ENCODE results near the gene VAMP3.

VAMP3 gene

DNA sequence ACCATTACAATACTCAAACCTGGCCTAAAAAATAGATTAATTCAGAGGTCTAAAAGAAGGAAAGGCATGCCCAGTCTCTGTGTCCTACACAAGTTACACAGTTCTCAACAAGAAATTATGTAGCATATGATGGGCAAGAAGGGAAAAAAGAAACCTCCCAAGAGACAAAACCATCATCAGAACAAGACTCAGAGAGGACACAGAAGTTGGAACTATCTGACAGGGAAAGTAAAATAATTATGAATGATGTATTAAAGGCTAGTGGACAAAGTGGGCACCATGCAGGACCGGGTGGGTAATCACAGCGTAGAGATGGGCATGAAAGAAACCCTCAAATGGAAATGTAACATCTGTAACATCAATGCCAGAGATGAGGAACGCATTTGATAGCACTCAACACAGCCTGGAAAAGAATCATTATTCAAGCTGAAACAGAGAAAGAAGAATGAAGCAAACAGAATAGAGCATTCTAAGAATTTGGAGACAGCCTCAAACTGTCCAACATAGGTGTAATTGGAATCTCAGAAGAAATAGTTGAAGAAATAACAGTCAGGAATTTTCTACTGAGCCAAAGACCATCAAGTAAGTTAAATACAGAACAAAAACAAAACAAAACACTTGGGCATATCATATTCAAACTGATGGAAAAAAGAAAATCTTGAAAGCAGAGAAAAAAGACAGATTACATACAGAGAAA, 42.7 kb downstream of the VAMP3 start:
- H3K27ac Mint-ChIP-seq: no peak overlapping the region
- no peaks in the 10 kb centered on the region for H3K4me1 Mint-ChIP-seq (ENCODE audit: low read depth)
- H3K4me3 Mint-ChIP-seq: no peak overlapping the region
- H3K36me3 Mint-ChIP-seq (ENCODE audit: low read depth): peaks cover 9% of the 10 kb centered on the region
- peaks cover 22% of the 10 kb centered on the region for H3K9me3 Mint-ChIP-seq
- no peaks in the 10 kb centered on the region for H3K27me3 Mint-ChIP-seq (ENCODE audit: low read depth)

DNA sequence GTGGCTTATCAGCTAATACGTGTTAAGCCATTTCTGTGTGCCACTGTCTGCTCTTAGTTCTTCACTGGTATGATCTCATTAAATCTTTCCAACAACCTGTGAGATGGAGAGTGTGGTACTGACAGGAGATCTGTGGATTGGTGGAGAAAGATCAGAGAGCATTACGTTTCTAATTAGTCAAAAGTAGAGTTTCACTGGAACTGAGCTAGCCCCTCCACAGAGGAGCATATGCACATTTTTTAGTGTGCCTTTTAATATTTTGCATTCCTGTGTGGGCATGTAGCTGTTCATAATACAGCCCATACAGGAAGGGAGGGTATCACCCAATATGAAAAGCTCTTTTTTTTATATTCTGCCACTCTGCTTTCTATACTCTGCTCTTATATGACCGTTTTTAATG, 50.2 kb downstream of the VAMP3 start:
- Mint-ChIP-seq H3K27ac (no peak overlapping the region), H3K4me1 (ENCODE audit: low read depth) (no peaks in the 10 kb centered on the region), H3K27me3 (ENCODE audit: low read depth) (no peaks in the 10 kb centered on the region), H3K4me3 (no peak overlapping the region), H3K9me3 (no peaks in the 10 kb centered on the region), H3K36me3 (ENCODE audit: low read depth) (no peaks in the 10 kb centered on the region)

DNA sequence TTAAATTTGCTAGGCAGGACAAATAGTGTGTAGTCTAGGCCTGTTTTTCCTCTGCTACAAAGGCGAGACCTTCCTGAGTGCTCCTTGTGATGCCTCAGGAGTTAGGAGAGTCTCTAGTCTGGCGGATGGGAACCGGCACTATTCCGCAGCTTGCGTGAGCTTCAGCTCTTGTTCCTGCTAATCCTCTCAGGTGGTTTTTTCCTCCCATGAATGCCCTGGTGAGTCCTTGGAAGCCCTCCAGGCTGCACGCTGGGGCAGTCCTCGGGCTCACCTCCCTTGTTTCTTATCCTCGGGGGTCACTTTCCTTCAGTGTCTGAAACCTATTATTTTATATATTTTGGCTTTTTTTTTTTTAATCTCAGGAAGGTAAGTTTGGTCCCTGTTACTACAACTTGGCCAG, 53.6 kb downstream of the VAMP3 start:
- Mint-ChIP-seq H3K4me1 (ENCODE audit: low read depth) (peaks cover 1% of the 10 kb centered on the region), H3K27ac (no peak overlapping the region), H3K36me3 (ENCODE audit: low read depth) (peaks cover 6% of the 10 kb centered on the region), H3K4me3 (no peak overlapping the region), H3K9me3 (no peaks in the 10 kb centered on the region), H3K27me3 (ENCODE audit: low read depth) (no peaks in the 10 kb centered on the region)

DNA sequence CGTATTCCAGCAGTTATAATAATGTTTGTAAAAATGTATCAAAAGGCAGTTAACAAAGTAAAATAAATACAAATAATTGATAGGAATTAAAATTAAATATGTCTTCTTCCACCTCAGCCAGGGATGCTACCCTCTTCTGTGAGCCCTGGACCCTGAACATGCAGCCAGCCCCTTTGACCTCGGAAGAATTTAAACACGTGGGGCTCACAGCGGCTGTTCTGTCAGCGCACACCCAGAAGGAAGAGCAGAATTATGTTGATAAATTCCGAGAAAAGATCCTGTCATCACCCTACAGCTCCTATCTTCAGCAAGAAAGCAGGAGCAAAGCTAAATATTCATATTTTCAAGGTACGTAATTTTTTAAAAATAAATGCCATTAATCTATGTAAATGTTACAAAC, 55.3 kb downstream of the VAMP3 start:
- H3K36me3 Mint-ChIP-seq (ENCODE audit: low read depth): peaks cover 6% of the 10 kb centered on the region
- no peaks in the 10 kb centered on the region for H3K27me3 Mint-ChIP-seq (ENCODE audit: low read depth)
- no peaks in the 10 kb centered on the region for H3K9me3 Mint-ChIP-seq
- H3K4me3 Mint-ChIP-seq: peak overlapping the region; percentile 91
- peak overlapping the region; percentile 94 for H3K27ac Mint-ChIP-seq
- peaks cover 1% of the 10 kb centered on the region for H3K4me1 Mint-ChIP-seq (ENCODE audit: low read depth)

DNA sequence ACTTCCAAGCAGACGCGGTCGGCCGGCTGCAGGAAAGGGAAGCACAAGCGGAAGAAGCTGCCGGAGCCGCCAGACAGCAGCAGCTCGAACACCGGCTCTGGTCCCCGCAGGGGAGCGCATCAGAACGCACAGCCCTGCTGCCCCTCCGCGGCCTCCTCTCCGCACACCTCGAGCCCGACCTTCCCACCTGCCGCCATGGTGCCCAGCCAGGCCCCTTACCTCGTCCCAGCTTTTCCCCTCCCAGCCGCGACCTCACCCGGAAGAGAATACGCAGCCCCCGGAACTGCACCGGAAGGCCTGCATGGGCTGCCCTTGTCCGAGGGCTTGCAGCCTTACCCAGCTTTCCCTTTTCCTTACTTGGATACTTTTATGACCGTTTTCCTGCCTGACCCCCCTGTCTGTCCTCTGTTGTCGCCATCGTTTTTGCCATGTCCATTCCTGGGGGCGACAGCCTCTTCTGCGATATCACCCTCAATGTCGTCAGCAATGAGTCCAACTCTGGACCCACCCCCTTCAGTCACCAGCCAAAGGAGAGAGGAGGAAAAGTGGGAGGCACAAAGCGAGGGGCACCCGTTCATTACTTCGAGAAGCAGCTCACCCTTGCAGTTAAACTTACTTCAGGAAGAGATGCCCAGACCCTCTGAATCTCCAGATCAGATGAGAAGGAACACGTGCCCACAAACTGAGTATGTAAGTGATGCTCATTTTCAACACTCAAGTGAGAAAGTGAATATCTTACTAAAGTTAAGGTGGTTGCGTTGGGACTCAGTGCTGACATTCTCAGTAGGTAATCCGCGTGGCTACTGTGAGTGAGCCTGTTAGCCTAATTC, 56.2 kb downstream of the VAMP3 start:
- Mint-ChIP-seq H3K27ac (peak overlapping the region; percentile 94), H3K36me3 (ENCODE audit: low read depth) (peaks cover 6% of the 10 kb centered on the region), H3K4me1 (ENCODE audit: low read depth) (peaks cover 1% of the 10 kb centered on the region)

More for the DNA sequence above, 56.2 kb downstream of the VAMP3 start:
- Mint-ChIP-seq H3K4me3 (peak overlapping the region; percentile 91), H3K27me3 (ENCODE audit: low read depth) (no peaks in the 10 kb centered on the region), H3K9me3 (no peaks in the 10 kb centered on the region)

Data from T-helper 1 cell treated with Interleukin-12 subunit alpha and Interleukin-12 subunit beta and Interleukin-4 antibody, amounts not matched to agents 30 μg/mL and 1 μg/mL, for 36 hours (primary cell).